Measurements from ENCODE around the gene STOX1.
"Not testable (repeated sequence)": the region's sequence is repeated elsewhere in the genome, so short reads cannot be mapped to it uniquely, and the experiment has no call there.

Gene STOX1

GRCh38 chr10:68879628-68880027, 52.3 kb downstream of the STOX1 start:
- DNase-seq (ENCODE audit: low read depth): no peak

GRCh38 chr10:68880181-68880580, 52.9 kb downstream of the STOX1 start:
- DNase-seq (ENCODE audit: low read depth): no peak

GRCh38 chr10:68895041-68895440, 67.7 kb downstream of the STOX1 start:
- no peak for DNase-seq (ENCODE audit: low read depth)

- DNase-seq (ENCODE audit: low read depth): no peak
Observed at GRCh38 chr10:68897336-68897741, 70.0 kb downstream of the STOX1 start.

- no peak for DNase-seq (ENCODE audit: low read depth)
Observed at GRCh38 chr10:68899186-68899745, 71.9 kb downstream of the STOX1 start.

- no peak for DNase-seq (ENCODE audit: low read depth)
Observed at GRCh38 chr10:68900427-68901104, 73.2 kb downstream of the STOX1 start.

GRCh38 chr10:68901105-68901927, 74.0 kb downstream of the STOX1 start, which contains the start of gene DDX50:
TSS of gene DDX50 (plus strand) at chr10:68901315. CDS start at chr10:68901385, 70 bp downstream.
- peak; percentile 91 for DNase-seq (ENCODE audit: low read depth)

- DNase-seq (ENCODE audit: low read depth): no peak
Observed at GRCh38 chr10:68902382-68902781, 75.1 kb downstream of the STOX1 start.

GRCh38 chr10:68924593-68924992, 97.3 kb downstream of the STOX1 start:
- DNase-seq (ENCODE audit: low read depth): no peak

- no peak for DNase-seq (ENCODE audit: low read depth)
Observed at GRCh38 chr10:68925489-68925888, 98.2 kb downstream of the STOX1 start.

- not testable (repeated sequence) for DNase-seq (ENCODE audit: low read depth)
Observed at GRCh38 chr10:68929157-68929556, 101.8 kb downstream of the STOX1 start.

GRCh38 chr10:68929888-68930287, 102.6 kb downstream of the STOX1 start:
- DNase-seq (ENCODE audit: low read depth): not testable (repeated sequence)

GRCh38 chr10:68932860-68933259, 105.5 kb downstream of the STOX1 start:
- not testable (repeated sequence) for DNase-seq (ENCODE audit: low read depth)

GRCh38 chr10:68934994-68935393, 107.7 kb downstream of the STOX1 start:
- DNase-seq (ENCODE audit: low read depth): no peak

- no peak for DNase-seq (ENCODE audit: low read depth)
Observed at GRCh38 chr10:68938117-68938516, 110.8 kb downstream of the STOX1 start.

GRCh38 chr10:68938884-68939283, 111.6 kb downstream of the STOX1 start:
- DNase-seq (ENCODE audit: low read depth): no peak

GRCh38 chr10:68940917-68941316, 113.6 kb downstream of the STOX1 start:
- DNase-seq (ENCODE audit: low read depth): not testable (repeated sequence)
